Activated CD4-positive, alpha-beta T cell treated with anti-CD3 and anti-CD28 coated beads for 36 hours (primary cell): ENCODE results near the gene TENM4. TPM values are rescaled to one million over a fixed set of nuclear protein-coding genes. Genes with fewer than 3 reads are reported as not detected.

Source experiments
- ATAC-seq: fragments of 200-7000 bp; cut with Tn5 transposase; one replicate; pipeline ENCODE4 v1.10.0; 2021; ENCODE audit warnings: mild to moderate bottlenecking, moderate library complexity
- CTCF ChIA-PET: fragments of 350-600 bp; sonication (Branson Sonifier 250); formaldehyde crosslinking; loops from one replicate; lab custom pipeline; 2021; ENCODE audit warnings: antibody characterized with exemption; lab: Charles Lee
- POLR2A ChIA-PET: fragments of 350-600 bp; sonication (Branson Sonifier 250); formaldehyde crosslinking; loops from one replicate; lab custom pipeline; 2021; ENCODE audit warnings: antibody characterized with exemption, inconsistent platforms; lab: Charles Lee
- DNase-seq: peaks from one replicate; pipeline ENCODE4 v3.0.0-alpha.2; 2020
- H3K27ac Mint-ChIP-seq: one replicate; pipeline ENCODE4 v1.8.0; 2021; ENCODE audit warnings: mixed read lengths
- H3K27me3 Mint-ChIP-seq: one replicate; pipeline ENCODE4 v1.8.0; 2021; ENCODE audit warnings: mixed read lengths
- H3K36me3 Mint-ChIP-seq: one replicate; pipeline ENCODE4 v1.8.0; 2021; ENCODE audit warnings: low read depth, mixed read lengths
- H3K4me1 Mint-ChIP-seq: one replicate; pipeline ENCODE4 v1.8.0; 2021; ENCODE audit warnings: mixed read lengths
- H3K4me3 Mint-ChIP-seq: one replicate; pipeline ENCODE4 v1.8.0; 2021; ENCODE audit warnings: mild to moderate bottlenecking, moderate library complexity, mixed read lengths
- H3K9me3 Mint-ChIP-seq: one replicate; pipeline ENCODE4 v1.8.0; 2021; ENCODE audit warnings: low read depth, mixed read lengths
- intact Hi-C, 2 experiments: fragments of 100-400 bp; cut with DNase I in 1 of 2; cut with micrococcal nuclease in 1 of 2; formaldehyde crosslinking; loops; one replicate each; pipeline versions ENCODE4 v1.14.2 to v1.15.1; 2022 to 2024; cut with DNase I, micrococcal nuclease
- total RNA-seq, 2 experiments: library from RNA; stranded (reverse); gene quantifications; one replicate each; pipeline ENCODE4 v1.2.3, GENCODE V29; 2021

The TENM4 gene
- total RNA-seq, 2 experiments from 2014 or later: not detected

DNA sequence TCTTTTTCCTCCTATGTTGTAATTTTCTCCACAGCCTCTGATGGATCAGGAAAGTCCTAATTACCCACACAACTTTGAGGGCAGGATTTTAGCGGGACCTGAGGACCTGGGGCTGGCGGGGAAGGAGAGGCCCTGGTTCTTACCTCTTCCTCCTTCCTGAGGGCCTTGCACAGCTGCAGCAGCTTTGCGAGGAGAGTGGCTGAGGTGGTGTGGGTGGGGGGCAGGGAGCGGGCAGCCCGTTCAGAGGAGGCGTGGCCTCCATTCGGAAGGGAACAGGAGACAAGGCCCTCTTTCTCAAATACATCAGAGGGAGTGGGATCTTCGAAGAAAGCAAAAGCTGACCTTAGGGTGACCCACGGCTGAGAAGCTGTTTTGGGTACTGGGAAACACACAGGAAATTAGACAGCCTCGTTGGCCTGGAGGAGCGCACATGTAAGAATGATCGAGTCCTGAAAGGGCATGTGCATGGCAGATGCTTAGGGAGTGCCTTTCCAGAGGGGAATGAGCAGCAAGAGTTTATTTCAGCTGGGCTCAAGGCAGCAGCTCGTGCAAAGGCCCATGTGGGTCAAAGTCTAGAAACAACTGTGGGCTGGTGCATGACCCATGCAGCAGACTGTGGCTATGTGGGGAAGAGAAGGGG lies 789.6 kb downstream of the TENM4 start:
- ChIA-PET POLR2A (no interaction called here), CTCF (interaction anchor here (0.6 to 1.2 kb wide), 3 partner anchors 9 to 310 kb away, joined by 3 read pairs; no protein-coding TSS in a partner anchor)
- DNase-seq (no peak), ATAC-seq (no peak)
- H3K4me3 Mint-ChIP-seq: no peak overlapping the region
- no peaks in the 10 kb centered on the region for H3K36me3 Mint-ChIP-seq
- peaks cover 7% of the 10 kb centered on the region for H3K27me3 Mint-ChIP-seq
- H3K9me3 Mint-ChIP-seq: no peaks in the 10 kb centered on the region
- intact Hi-C loops: no loop called here
- H3K4me1 Mint-ChIP-seq: peaks cover 40% of the 10 kb centered on the region
- peak overlapping the region; percentile 12 for H3K27ac Mint-ChIP-seq

DNA sequence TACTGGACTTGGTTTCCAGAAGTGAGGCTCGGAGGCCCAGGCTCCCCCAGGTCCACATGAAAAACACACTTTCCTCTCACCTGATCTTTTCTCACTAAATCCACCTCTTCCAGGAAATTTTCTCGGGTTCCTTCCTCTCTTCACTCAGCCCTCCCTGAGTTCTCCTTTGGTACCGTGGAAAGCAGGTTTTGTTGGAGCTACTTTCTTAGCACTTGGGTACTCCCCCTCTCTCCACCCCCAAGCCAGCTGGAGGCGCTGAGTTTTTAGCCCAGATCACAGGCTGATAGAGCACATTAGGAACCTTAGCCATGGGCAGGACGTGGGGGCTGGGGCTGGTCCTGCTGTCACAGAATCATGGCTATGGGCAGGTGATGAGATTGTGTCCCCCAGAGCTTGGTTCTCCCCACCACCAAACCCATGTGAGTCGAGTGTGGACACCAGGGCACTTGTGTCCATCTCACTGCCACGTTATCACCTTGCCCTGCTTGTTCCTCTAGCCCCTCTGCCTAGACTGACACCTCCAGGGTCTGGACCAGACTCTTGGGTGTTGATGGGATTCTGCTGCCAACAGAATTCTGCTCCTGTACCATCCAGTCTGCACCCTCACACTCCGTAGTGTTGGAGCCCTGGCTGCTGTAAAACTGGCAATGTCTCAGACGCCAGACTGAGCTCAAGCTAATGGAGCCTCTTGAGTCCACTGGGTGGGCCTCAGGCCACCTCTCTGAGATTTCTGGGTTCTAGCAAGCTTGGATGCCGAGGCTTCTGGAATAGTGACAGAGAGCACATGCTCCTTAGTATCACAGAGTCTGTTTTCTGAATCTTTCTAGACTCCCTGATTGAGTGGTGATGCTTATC lies 791.2 kb downstream of the TENM4 start:
- no peak for ATAC-seq
- no peaks in the 10 kb centered on the region for H3K9me3 Mint-ChIP-seq
- H3K4me3 Mint-ChIP-seq: no peak overlapping the region
- intact Hi-C loops: loop anchor here (5.0 to 10.0 kb wide), 3 partner anchors 425 to 1508 kb away; no protein-coding TSS in a partner anchor
- no peak for DNase-seq
- H3K27me3 Mint-ChIP-seq: peaks cover 7% of the 10 kb centered on the region
- ChIA-PET POLR2A (no interaction called here), CTCF (interaction anchor here (0.6 kb wide), 1 partner anchor 72 kb away, joined by 4 read pairs; no protein-coding TSS in a partner anchor)
- no peak overlapping the region for H3K27ac Mint-ChIP-seq
- H3K36me3 Mint-ChIP-seq: no peaks in the 10 kb centered on the region
- peaks cover 40% of the 10 kb centered on the region for H3K4me1 Mint-ChIP-seq

DNA sequence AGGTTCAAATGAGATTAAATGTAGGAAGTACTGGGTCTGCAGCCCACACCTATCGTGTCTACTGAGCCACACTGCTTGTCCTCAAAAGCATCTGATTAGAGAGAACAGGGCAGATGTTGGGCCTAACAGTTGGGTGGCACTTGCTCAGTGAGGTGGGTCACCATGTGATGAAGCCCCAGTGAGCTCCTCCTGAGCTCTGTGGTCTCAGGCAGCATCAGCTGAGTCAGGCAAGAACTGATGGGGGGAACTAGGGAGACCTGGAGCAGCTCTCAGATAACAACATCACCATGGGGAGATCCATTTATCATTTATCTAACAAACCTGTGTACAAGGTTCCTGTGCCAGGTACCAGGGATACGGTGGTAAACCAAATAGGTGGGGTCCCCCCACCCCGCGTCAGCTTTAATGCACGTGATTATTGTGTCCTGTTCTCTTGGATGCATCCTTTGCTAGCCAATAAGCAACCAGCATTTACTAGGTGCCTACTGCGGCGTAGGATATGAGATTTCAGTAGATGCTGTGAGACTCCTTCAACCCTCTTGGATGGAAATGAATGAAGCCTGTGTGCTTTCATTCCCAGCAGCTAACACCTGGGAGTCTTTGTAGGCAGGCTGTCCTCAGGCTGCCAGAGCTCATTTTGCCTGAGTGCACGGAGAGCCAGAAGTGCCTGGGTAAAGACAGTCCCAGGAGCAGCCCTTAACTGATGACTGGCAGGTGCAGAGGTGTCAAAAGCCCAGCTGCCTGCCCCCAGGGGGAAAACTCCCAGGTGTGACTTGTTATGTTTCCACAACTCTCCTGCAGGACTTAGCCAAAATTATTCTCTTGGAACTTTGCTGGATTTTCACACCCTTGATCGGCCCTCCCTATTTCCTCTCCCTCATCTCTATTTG lies 792.6 kb downstream of the TENM4 start:
- CTCF ChIA-PET: interaction anchor here (0.7 to 5.4 kb wide), 5 partner anchors 58 to 150 kb away, joined by 3 to 88 read pairs (median 3); no protein-coding TSS in a partner anchor
- Mint-ChIP-seq H3K9me3 (no peaks in the 10 kb centered on the region), H3K36me3 (no peaks in the 10 kb centered on the region), H3K27me3 (peaks cover 7% of the 10 kb centered on the region), H3K4me3 (no peak overlapping the region), H3K4me1 (peaks cover 39% of the 10 kb centered on the region), H3K27ac (no peak overlapping the region)
- intact Hi-C loops: loop anchor here (5.0 to 10.0 kb wide), 3 partner anchors 427 to 1509 kb away; no protein-coding TSS in a partner anchor
- DNase-seq (no peak), ATAC-seq (no peak)
- POLR2A ChIA-PET: interaction anchor here (0.6 kb wide), 1 partner anchor 307 kb away, joined by 3 read pairs; no protein-coding TSS in a partner anchor

DNA sequence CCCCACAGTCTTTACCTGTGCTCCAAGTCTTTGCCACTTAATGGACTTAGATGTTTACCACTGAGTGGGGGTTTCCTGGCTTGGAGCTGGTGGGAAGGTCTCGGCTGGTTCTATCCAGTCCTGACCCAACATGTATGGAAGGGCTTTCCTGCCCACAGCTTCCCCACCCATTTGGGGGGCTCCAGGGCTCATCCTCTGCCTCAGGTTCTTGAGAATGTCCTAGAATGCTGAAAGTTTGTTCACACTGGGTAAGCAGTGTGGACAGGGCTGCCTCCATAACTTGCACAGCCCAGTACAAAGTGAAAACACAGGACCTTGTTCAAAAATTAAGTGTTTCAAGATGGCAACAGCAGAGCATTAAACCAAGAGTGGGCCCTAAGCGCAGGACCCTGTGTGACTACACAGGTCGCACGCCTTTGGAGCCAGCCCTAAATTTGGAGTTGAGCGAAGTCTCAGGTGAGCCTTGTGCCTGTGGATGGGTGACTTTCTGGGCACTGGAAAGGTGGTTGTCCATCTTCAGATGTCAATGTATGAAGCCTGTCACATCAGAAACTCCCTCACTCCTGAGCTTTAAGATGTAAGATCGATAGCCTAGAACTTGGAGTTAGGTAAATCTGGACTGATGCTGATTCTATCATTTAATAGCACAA lies 793.4 kb downstream of the TENM4 start:
- no peaks in the 10 kb centered on the region for H3K36me3 Mint-ChIP-seq
- H3K9me3 Mint-ChIP-seq: peaks cover 2% of the 10 kb centered on the region
- POLR2A ChIA-PET: interaction anchor here (0.6 kb wide), 1 partner anchor 308 kb away, joined by 3 read pairs; no protein-coding TSS in a partner anchor
- no peak for ATAC-seq
- no peak for DNase-seq
- CTCF ChIA-PET: interaction anchor here (0.6 to 5.4 kb wide), 11 partner anchors 28 to 560 kb away, joined by 3 to 88 read pairs (median 3); no protein-coding TSS in a partner anchor
- no peak overlapping the region for H3K27ac Mint-ChIP-seq
- peaks cover 39% of the 10 kb centered on the region for H3K4me1 Mint-ChIP-seq
- H3K4me3 Mint-ChIP-seq: no peak overlapping the region
- H3K27me3 Mint-ChIP-seq: peaks cover 7% of the 10 kb centered on the region
- intact Hi-C loops: loop anchor here (5.0 to 10.0 kb wide), 3 partner anchors 427 to 1510 kb away; no protein-coding TSS in a partner anchor

DNA sequence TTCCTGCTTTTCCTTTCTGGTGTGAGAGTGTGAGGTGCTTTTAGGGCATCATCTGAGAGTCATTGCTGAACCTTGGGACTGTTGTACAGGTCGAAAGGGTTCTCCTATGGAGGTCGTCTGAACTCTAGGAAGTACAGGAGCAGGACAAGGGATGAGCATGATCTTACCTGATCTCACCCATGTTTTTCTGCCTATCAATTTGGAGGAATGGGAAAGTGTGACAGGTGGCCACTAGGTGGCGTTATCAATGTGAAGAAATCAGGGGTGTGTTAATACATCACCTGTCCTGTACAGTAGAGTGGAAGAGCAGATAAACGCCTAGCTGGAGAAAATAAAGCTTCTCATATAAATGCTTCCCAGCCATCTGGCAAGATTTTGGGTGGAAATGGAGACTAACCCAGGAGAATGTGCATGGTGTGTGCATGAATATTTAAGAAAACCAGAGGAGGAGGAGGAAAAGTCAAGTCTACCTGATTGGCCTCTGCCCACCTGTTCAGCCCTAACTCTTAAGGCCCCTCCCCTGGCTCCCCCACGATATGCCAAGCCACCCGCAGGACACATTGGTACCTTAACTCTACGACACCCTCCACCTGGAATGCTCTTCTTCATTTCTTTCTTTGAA lies 794.2 kb downstream of the TENM4 start:
- intact Hi-C loops: loop anchor here (1.0 to 10.0 kb wide), 6 partner anchors 69 to 1511 kb away; no protein-coding TSS in a partner anchor
- no peak overlapping the region for H3K4me3 Mint-ChIP-seq
- DNase-seq (peak; percentile 77), ATAC-seq (peak; percentile 37)
- ChIA-PET POLR2A (no interaction called here), CTCF (interaction anchor here (0.7 to 5.4 kb wide), 20 partner anchors 7 to 773 kb away, joined by 3 to 88 read pairs (median 4); no protein-coding TSS in a partner anchor)
- peaks cover 2% of the 10 kb centered on the region for H3K9me3 Mint-ChIP-seq
- peaks cover 7% of the 10 kb centered on the region for H3K27me3 Mint-ChIP-seq
- H3K27ac Mint-ChIP-seq: no peak overlapping the region
- peaks cover 35% of the 10 kb centered on the region for H3K4me1 Mint-ChIP-seq
- no peaks in the 10 kb centered on the region for H3K36me3 Mint-ChIP-seq

DNA sequence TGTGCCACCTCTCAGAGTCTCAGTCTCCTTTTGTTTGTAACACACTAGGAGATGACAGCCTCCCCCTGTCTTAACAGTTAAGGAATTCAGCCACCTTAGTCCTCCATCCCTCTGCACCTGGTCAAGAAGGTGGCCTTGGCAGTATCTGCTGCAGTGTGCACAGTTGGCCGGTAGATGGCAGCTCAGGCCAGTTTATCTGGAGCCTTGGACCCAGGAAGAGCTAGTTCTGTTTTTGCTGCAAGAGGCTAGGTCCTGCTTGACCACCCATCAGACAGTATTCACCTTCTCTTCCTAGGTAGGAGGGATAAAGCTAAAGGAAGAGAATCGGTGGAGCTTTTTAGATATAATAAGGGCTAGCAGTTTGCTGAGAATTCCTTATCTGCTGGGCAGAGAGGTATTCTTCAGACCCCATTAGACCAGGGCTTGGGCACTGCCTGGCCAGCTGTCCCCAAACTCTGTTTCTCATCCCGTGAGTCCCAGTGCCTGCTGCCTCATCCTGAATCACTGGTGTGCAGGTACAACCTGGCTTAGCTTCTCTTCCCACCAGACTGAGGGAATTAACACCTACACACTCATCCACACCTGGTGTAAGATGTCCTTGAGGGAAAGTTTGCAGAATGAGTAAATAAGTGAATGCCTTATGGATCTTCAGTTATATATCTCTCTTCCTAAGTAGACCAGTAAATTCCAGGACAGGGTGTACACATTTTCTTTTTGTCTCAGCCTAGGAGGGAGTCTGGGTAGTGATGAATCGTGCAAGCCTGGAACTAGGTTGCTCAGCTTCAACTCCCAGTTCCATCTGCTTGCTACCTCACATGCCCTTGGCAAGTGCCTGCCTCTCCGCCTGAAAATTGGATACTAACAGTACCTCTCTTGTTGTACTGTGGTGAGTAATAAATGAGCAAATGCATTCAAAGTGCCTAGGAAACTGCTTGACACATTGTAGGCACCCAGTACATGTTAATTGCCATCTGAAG lies 795.3 kb downstream of the TENM4 start:
- Mint-ChIP-seq H3K27me3 (peaks cover 7% of the 10 kb centered on the region), H3K9me3 (peaks cover 2% of the 10 kb centered on the region), H3K4me3 (no peak overlapping the region), H3K27ac (no peak overlapping the region), H3K36me3 (no peaks in the 10 kb centered on the region), H3K4me1 (peaks cover 31% of the 10 kb centered on the region)
- DNase-seq (peak; percentile 78), ATAC-seq (no peak)
- intact Hi-C loops: loop anchor here (1.0 to 10.0 kb wide), 8 partner anchors 70 to 1512 kb away; no protein-coding TSS in a partner anchor
- ChIA-PET POLR2A (interaction anchor here (1.1 kb wide), 1 partner anchor 69 kb away, joined by 5 read pairs; no protein-coding TSS in a partner anchor), CTCF (interaction anchor here (0.5 to 5.4 kb wide), 40 partner anchors 9 to 847 kb away, joined by 3 to 88 read pairs (median 4); partner anchors contain the start of gene NARS2)

DNA sequence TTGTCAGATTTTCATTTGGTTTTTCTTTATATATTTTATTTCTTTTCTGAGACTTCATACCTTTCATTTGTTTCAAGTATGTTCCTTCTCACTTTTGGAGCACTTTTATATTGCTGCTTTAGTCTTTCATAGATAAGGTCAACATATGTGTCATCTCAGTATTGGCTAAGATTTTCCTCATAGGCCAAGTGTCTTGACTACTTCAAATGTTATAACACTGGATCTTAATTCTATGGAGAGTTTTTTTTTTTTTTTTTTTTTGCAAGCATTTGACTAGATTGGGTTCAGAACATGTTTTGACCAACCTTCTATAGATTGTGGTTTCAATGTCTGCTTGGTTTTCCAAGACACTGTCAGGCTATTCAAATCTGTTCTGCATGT lies 797.2 kb downstream of the TENM4 start:
- Mint-ChIP-seq H3K4me1 (peaks cover 26% of the 10 kb centered on the region), H3K36me3 (no peaks in the 10 kb centered on the region), H3K4me3 (peak overlapping the region; percentile 44), H3K27ac (peak overlapping the region; percentile 89), H3K27me3 (peaks cover 5% of the 10 kb centered on the region), H3K9me3 (peaks cover 2% of the 10 kb centered on the region)
- intact Hi-C loops: loop anchor here (1.0 to 10.0 kb wide), 5 partner anchors 9 to 431 kb away; partner anchors contain the start of genes GAB2 (in 1 of the 2) and NARS2 (in 1 of the 2)
- ChIA-PET POLR2A (no interaction called here), CTCF (interaction anchor here (0.6 to 5.4 kb wide), 6 partner anchors 10 to 1297 kb away, joined by 3 to 88 read pairs (median 4); no protein-coding TSS in a partner anchor)
- DNase-seq (no peak), ATAC-seq (peak; percentile 35)

DNA sequence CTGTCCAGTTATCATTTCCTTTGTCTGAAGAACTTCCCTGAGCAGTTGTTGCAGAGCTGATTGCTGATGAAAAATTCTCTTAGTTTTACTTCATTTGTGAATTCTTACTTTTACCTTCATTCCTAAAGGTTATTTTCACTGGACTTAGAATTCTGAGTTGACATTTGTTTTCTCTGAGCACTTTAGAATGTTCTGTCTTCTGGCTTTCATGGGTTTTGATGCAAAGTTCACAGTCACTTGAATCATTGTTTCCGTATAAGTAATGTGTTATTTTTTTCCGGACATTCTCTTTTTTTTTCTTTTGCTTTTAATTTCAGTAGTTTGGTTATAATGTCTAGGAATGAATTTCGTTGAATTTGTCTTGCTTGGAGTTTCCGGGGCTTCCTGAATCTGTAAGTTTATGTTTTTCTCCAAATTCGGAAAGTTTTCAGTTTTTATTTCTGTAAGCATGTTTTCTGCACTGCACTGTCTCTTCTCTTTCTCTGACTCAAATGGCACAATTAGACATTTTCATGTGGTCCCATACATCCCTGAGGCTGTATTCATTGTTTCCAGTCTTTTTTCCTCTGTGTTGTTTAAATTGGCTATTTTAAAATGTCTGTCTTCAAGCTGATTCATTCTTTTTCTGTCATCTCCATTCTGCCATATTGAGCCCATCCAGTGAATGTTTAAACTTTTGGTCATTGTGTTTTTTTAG lies 797.7 kb downstream of the TENM4 start:
- intact Hi-C loops: loop anchor here (1.0 to 10.0 kb wide), 4 partner anchors 9 to 432 kb away; partner anchors contain the start of genes GAB2 (in 1 of the 2) and NARS2 (in 1 of the 2)
- H3K4me1 Mint-ChIP-seq: peaks cover 26% of the 10 kb centered on the region
- H3K27me3 Mint-ChIP-seq: peaks cover 7% of the 10 kb centered on the region
- DNase-seq (no peak), ATAC-seq (peak; percentile 81)
- H3K27ac Mint-ChIP-seq: peak overlapping the region; percentile 89
- ChIA-PET CTCF (interaction anchor here (0.6 to 1.0 kb wide), 4 partner anchors 8 to 1297 kb away, joined by 3 read pairs; no protein-coding TSS in a partner anchor), POLR2A (no interaction called here)
- no peaks in the 10 kb centered on the region for H3K36me3 Mint-ChIP-seq
- peak overlapping the region; percentile 44 for H3K4me3 Mint-ChIP-seq
- peaks cover 5% of the 10 kb centered on the region for H3K9me3 Mint-ChIP-seq
